GM23338 (cell line): ENCODE measurements around the gene ENPP5. TPM values are rescaled to one million over a fixed set of nuclear protein-coding genes. Genes with fewer than 3 reads are reported as not detected.

Source experiments
- ATAC-seq: fragments of 200-7000 bp; cut with Tn5 transposase; 3 replicates; pipeline ENCODE4 v1.9.1; 2020
- DNase-seq: peaks from one replicate; pipeline ENCODE4 v3.0.0-alpha.2; 2015; ENCODE audit warnings: low spot score
- H2AFZ ChIP-seq: fragments of 200-600 bp; sonication (generic); 2 replicates; pipeline ENCODE4 v1.8.0; 2016; ENCODE audit warnings: antibody characterized with exemption, mild to moderate bottlenecking, moderate library complexity
- H3F3A ChIP-seq: fragments of 200-600 bp; sonication (generic); replicated peaks from 2 replicates; pipeline ENCODE4 v1.8.0; 2017; ENCODE audit warnings: antibody characterized with exemption, mixed run types, low read depth
- H3K27ac ChIP-seq: fragments of 200-600 bp; sonication (generic); 2 replicates; pipeline ENCODE4 v1.6.1; 2016; ENCODE audit warnings: low read depth
- H3K27me3 ChIP-seq: fragments of 200-600 bp; sonication (generic); 2 replicates; pipeline ENCODE4 v1.8.0; 2016; ENCODE audit warnings: mild to moderate bottlenecking, mixed run types, moderate library complexity; ENCODE audit not compliant: insufficient read depth
- H3K36me3 ChIP-seq: fragments of 200-600 bp; sonication (generic); 2 replicates; pipeline ENCODE4 v1.8.0; 2016; ENCODE audit warnings: mild to moderate bottlenecking; ENCODE audit not compliant: insufficient read depth
- H3K4me1 ChIP-seq: fragments of 200-600 bp; sonication (generic); 2 replicates; pipeline ENCODE4 v1.8.0; 2016; ENCODE audit warnings: mild to moderate bottlenecking, moderate library complexity; ENCODE audit not compliant: insufficient read depth
- H3K4me2 ChIP-seq: fragments of 200-600 bp; sonication (generic); 2 replicates; pipeline ENCODE4 v1.7.1; 2017; ENCODE audit warnings: mixed run types
- H3K4me3 ChIP-seq: fragments of 200-600 bp; sonication (generic); 2 replicates; pipeline ENCODE4 v1.6.1; 2016; ENCODE audit warnings: mixed run types
- H3K79me2 ChIP-seq: fragments of 200-600 bp; sonication (generic); replicated peaks from 2 replicates; pipeline ENCODE4 v1.8.0; 2017; ENCODE audit warnings: mild to moderate bottlenecking; ENCODE audit not compliant: insufficient read depth
- H3K9me2 ChIP-seq: fragments of 200-600 bp; sonication (generic); 2 replicates; pipeline ENCODE4 v1.8.0; 2017; ENCODE audit not compliant: insufficient read depth
- H4K20me1 ChIP-seq: fragments of 200-600 bp; sonication (generic); replicated peaks from 2 replicates; pipeline ENCODE4 v1.8.0; 2017; ENCODE audit warnings: mild to moderate bottlenecking; ENCODE audit not compliant: insufficient read depth
- H3K27ac Mint-ChIP-seq: 2 replicates; pipeline ENCODE4 v1.8.0; 2020; ENCODE audit warnings: inconsistent platforms, mild to moderate bottlenecking, moderate library complexity, mixed read lengths
- H3K27me3 Mint-ChIP-seq: 3 replicates; pipeline ENCODE4 v1.8.0; 2022; ENCODE audit warnings: low read depth, mild to moderate bottlenecking, moderate library complexity, mixed read lengths, inconsistent platforms; ENCODE audit not compliant: insufficient read depth, poor library complexity
- H3K36me3 Mint-ChIP-seq: 3 replicates; pipeline ENCODE4 v1.8.0; 2021; ENCODE audit warnings: low read depth, mild to moderate bottlenecking, inconsistent platforms, moderate library complexity, mixed read lengths
- H3K4me1 Mint-ChIP-seq: 3 replicates; pipeline ENCODE4 v1.8.0; 2020; ENCODE audit warnings: mild to moderate bottlenecking, inconsistent platforms, mixed read lengths
- H3K4me3 Mint-ChIP-seq: 3 replicates; pipeline ENCODE4 v1.8.0; 2021; ENCODE audit warnings: moderate library complexity, mild to moderate bottlenecking, inconsistent platforms, mixed read lengths
- H3K9me3 Mint-ChIP-seq: 3 replicates; pipeline ENCODE4 v1.8.0; 2020; ENCODE audit warnings: moderate library complexity, mild to moderate bottlenecking, inconsistent platforms, mixed read lengths
- CREB1 ChIP-seq: fragments of 250-450 bp; sonication (Bioruptor Pico); IDR thresholded peaks from 2 replicates; pipeline ENCODE4 v1.5.0; 2020; ENCODE audit warnings: low read depth, mild to moderate bottlenecking, moderate library complexity
- CTCF ChIP-seq, 2 experiments: fragments of 200-600 bp in 1 of 2; sonication (generic) in 1 of 2; conservative IDR thresholded peaks; 2 replicates each; pipeline versions ENCODE4 v1.5.1 to v1.6.1; 2016 to 2017; ENCODE audit warnings: antibody characterized with exemption in 2 of 2, low read depth in 2 of 2, mild to moderate bottlenecking in 2 of 2, moderate library complexity in 1 of 2
- ETS1 ChIP-seq: IDR thresholded peaks from 2 replicates; pipeline ENCODE4 v1.6.1; 2016; ENCODE audit warnings: antibody characterized with exemption
- EZH2 ChIP-seq: fragments of 200-600 bp; sonication (generic); IDR thresholded peaks from one replicate; pipeline ENCODE4 v1.8.0; 2017; ENCODE audit warnings: antibody characterized with exemption, mild to moderate bottlenecking, low read depth; ENCODE audit not compliant: unreplicated experiment
- JUNB ChIP-seq: IDR thresholded peaks from one replicate; pipeline ENCODE4 v1.6.1; 2016; ENCODE audit warnings: antibody characterized with exemption; ENCODE audit not compliant: unreplicated experiment
- NANOG ChIP-seq: IDR thresholded peaks from 2 replicates; pipeline ENCODE4 v1.6.1; 2016; ENCODE audit warnings: antibody characterized with exemption, borderline replicate concordance
- POLR2AphosphoS5 ChIP-seq: IDR thresholded peaks from 2 replicates; pipeline ENCODE4 v1.6.1; 2016; ENCODE audit warnings: antibody characterized with exemption, low read depth
- STAT1 ChIP-seq: IDR thresholded peaks from one replicate; pipeline ENCODE4 v1.6.1; 2016; ENCODE audit warnings: antibody characterized with exemption; ENCODE audit not compliant: unreplicated experiment
- ZNF114 ChIP-seq: fragments of 250-450 bp; sonication (Bioruptor Pico); IDR thresholded peaks from 2 replicates; pipeline ENCODE4 v1.5.0; 2020; ENCODE audit warnings: mild to moderate bottlenecking, moderate library complexity
- ZNF462 ChIP-seq: fragments of 250-450 bp; sonication (Bioruptor Pico); IDR thresholded peaks from 2 replicates; pipeline ENCODE4 v1.5.0; 2020; ENCODE audit warnings: mild to moderate bottlenecking, moderate library complexity
- long read RNA-seq: library from polyadenylated mRNA; unstranded; transcript quantifications from one replicate; pipeline ENCODE4 v2.0.0, GENCODE V29; 2020; ENCODE audit not compliant: unreplicated experiment
- polyA plus RNA-seq: library from polyadenylated mRNA; unstranded; fragments of >200 nt; fragmentation: Nextera tagmentation; extraction: Ambion mirVana; gene quantifications from 2 replicates; pipeline ENCODE4 v1.2.1, GENCODE V29; 2016
- total RNA-seq: library from RNA; depleted of rRNA; stranded (reverse); fragments of >200 nt; shearing (Covaris generic); gene quantifications from 2 replicates; pipeline ENCODE4 v1.2.3, GENCODE V29; 2014; rRNA removed

Gene ENPP5
- 10.6 and 13.0 TPM in 2 replicates for total RNA-seq
- polyA plus RNA-seq, result 7.3 and 8.5 TPM in 2 replicates
- long read RNA-seq, partial matches to known transcripts, result 1 of 6 reads
- long read RNA-seq, other reads (novel, unspliced or antisense), result 3 of 6 reads

- Histone ChIP-seq H3K4me2 (peak within 1 kb of the TSS; percentile 89), H3K4me3 (peak within 1 kb of the TSS; percentile 94), H3K79me2 (peaks cover 16% of the 10 kb centered on the region), H3K4me1 (peaks cover 12% of the 10 kb centered on the region), H3K27me3 (no peaks in the 10 kb centered on the region), H3K27ac (peak within 1 kb of the TSS; percentile 80), H3K9me2 (no peaks in the 10 kb centered on the region), H2AFZ (peak within 1 kb of the TSS; percentile 95), H3F3A (no peaks in the 10 kb centered on the region), H4K20me1 (no peaks in the 10 kb centered on the region), H3K36me3 (peaks cover 5% of the 10 kb centered on the region; the same call in 1 of the 2 replicates)
- Mint-ChIP-seq H3K9me3 (no peaks in the 10 kb centered on the region), H3K27ac (peak within 1 kb of the TSS; percentile 97), H3K36me3 (peaks cover 19% of the 10 kb centered on the region; the same call in 2 of the 3 replicates), H3K4me1 (peaks cover 18% of the 10 kb centered on the region; the same call in 2 of the 3 replicates), H3K4me3 (peak within 1 kb of the TSS; percentile 94), H3K27me3 (peaks cover 4% of the 10 kb centered on the region)
- TF ChIP-seq CREB1 (CRISPR knock-in tag) (peak; percentile 66; the same call in 1 of the 2 replicates), POLR2AphosphoS5 (peak; percentile 88), NANOG (no peak)
- ATAC-seq (peak; percentile 99), DNase-seq (peak; percentile 98)
Observed at GRCh38 chr6:46170357-46171289, at the start of gene ENPP5. Gene ENPP5, minus strand, starts transcription at chr6:46170980. Its CDS starts 2,718 bp downstream, at chr6:46168262.

- Histone ChIP-seq H4K20me1 (no peaks in the 10 kb centered on the region; the same call in 1 of the 2 replicates), H3K79me2 (no peaks in the 10 kb centered on the region), H2AFZ (no peak overlapping the region), H3K4me2 (no peak overlapping the region), H3K9me2 (no peaks in the 10 kb centered on the region), H3K27me3 (no peaks in the 10 kb centered on the region), H3K4me3 (no peak overlapping the region), H3F3A (no peaks in the 10 kb centered on the region), H3K36me3 (no peaks in the 10 kb centered on the region), H3K27ac (no peak overlapping the region), H3K4me1 (no peaks in the 10 kb centered on the region; the same call in 1 of the 2 replicates)
- peaks cover 13% of the 10 kb centered on the region for H3K4me1 Mint-ChIP-seq
- H3K27ac Mint-ChIP-seq, result no peak overlapping the region
- ATAC-seq, result no peak
- H3K4me3 Mint-ChIP-seq, result no peak overlapping the region
- no peaks in the 10 kb centered on the region for H3K9me3 Mint-ChIP-seq
- peaks cover 6% of the 10 kb centered on the region for H3K27me3 Mint-ChIP-seq
- DNase-seq, result no peak
- no peaks in the 10 kb centered on the region for H3K36me3 Mint-ChIP-seq
- TF ChIP-seq ETS1, result no peak
- no peak for TF ChIP-seq CTCF (conservative IDR thresholded peaks at IDR 0.05; ENCODE audit: low read depth in 2 of 2)
- TF ChIP-seq NANOG, result no peak
- no peak for TF ChIP-seq STAT1
- TF ChIP-seq ZNF114 (CRISPR knock-in tag), result no peak
- TF ChIP-seq JUNB, result no peak
- no peak for TF ChIP-seq POLR2AphosphoS5
- TF ChIP-seq EZH2, result no peak
- TF ChIP-seq ZNF462, result no peak
Observed at GRCh38 chr6:46219661-46220060, 48.9 kb upstream of the ENPP5 start.
